ENCODE data around the gene TMEM9B.
"Not testable (repeated sequence)": the region's sequence is repeated elsewhere in the genome, so short reads cannot be mapped to it uniquely, and the experiment has no call there.

Gene TMEM9B
- total RNA-seq = 27.3 to 66.5 reads per million in 2 donors

- DNase-seq = peak; percentile 54
Measured at GRCh38 chr11:8964324-8965320, at the start of gene TMEM9B. TMEM9B (minus strand) TSS chr11:8964442; CDS start chr11:8964313, 129 bp downstream.

DNA sequence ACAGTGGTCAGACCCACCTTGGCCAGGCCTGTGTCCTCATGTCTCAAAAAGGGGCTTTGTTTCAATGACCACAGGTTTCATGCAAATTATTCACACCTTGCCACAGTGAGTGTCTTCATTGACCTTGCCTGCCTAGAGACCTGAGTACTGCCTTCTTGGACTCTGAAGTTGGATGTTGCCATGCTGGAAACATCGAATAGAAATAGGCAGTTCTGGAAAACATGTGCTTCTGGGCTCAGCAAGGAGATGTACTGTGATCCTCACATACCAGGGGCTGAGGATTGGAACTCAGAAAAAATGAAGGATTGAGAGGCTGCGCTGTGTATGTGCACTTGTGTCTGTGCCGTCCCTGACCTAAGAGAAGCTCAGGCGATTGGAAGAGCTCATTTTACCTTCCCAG is 49.1 kb upstream of the TMEM9B start:
- no peak for DNase-seq

GRCh38 chr11:9009538-9009937 is 45.3 kb upstream of the TMEM9B start:
- not testable (repeated sequence) for DNase-seq

- no peak for DNase-seq
Measured at GRCh38 chr11:9008661-9009060, 44.4 kb upstream of the TMEM9B start.

DNA sequence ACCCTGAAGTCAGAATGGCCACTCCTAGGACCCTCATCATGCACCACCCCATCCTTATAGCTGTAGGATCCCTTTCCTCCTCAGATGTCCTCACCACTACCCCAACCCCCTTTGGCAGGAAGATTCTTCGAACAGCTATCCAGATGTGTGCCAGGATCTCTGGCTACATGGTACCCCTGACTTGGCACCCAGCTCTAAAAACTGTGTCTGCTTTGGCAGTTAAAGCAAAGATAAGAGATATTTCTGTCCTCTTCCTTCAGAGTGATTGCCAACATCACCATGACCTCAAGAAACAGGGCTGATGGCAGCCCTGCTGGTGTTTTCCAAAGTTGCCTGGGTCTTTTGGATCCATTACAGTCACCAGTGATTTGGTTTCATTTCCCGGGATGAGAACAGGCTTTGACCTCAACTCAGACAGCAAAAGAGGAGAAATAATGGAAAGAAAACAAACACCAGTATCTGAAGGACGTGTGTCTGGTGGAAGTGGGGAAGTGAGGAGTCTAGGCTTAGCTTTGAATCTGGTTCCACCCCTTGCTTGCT is 43.8 kb upstream of the TMEM9B start:
- no peak for DNase-seq

DNA sequence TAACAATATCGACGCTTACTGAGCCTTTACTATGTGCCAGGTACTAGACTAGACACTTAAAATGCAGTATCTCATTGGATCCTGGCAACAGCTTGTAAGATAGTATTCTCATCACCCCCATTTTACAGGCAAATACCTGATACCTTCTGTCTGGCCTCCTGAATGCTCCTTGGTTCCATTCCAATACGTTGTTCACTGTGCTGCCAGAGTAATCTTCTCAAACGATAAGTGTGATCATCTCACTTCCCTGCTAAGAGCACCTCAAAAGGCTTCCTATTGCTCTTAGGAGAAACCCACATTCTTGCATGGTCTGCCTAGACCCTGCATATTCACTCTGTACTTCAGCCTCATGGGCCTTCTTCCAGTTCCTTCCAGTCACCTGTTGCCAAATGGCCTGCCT is 40.8 kb upstream of the TMEM9B start:
- no peak for DNase-seq

- peak; percentile 22 for DNase-seq
Measured at GRCh38 chr11:9004183-9004926, 40.1 kb upstream of the TMEM9B start.

GRCh38 chr11:9003573-9004182 is 39.4 kb upstream of the TMEM9B start, which contains the start of gene NRIP3:
NRIP3 (minus strand) TSS chr11:9004001; CDS start chr11:9003935, 66 bp downstream.
- peak; percentile 85 for DNase-seq

DNA sequence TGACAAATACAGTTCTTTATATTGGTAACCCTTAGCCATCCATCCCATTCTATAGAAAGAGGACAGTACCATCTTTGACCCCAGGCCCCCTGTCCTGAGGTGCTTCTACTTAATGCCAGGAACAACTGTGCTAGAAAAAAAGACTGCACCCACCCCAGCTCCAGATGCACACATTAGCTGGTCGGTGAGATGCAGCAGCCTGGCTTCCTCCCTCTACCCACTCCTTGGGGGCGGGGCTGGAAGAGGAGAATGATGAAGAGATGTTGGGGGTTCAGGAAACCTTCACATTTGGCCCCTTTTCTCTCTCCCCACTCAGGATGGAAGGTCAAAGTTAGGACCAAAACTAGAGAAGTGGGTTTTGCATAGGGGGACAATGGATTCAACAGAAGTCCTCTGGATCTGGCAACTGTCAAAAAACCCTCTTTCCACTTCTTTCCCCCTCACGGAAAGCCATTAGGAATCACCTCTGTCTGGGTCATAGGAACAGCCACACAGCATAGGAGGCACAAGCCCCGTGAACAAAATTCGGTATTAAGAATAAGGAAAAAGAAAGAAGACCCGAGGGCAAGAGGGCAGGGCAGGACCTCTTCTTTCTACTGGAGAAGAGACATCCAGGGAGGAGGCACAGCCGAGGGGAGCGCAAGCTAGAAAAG is 38.8 kb upstream of the TMEM9B start:
- no peak for DNase-seq

- no peak for DNase-seq
Measured at GRCh38 chr11:9001736-9002135, 37.5 kb upstream of the TMEM9B start.

GRCh38 chr11:8998017-8998416 is 33.8 kb upstream of the TMEM9B start:
- DNase-seq = no peak

- DNase-seq = no peak
Measured at GRCh38 chr11:8997451-8997850, 33.2 kb upstream of the TMEM9B start.

GRCh38 chr11:8989453-8989852 is 25.2 kb upstream of the TMEM9B start:
- DNase-seq = no peak

DNA sequence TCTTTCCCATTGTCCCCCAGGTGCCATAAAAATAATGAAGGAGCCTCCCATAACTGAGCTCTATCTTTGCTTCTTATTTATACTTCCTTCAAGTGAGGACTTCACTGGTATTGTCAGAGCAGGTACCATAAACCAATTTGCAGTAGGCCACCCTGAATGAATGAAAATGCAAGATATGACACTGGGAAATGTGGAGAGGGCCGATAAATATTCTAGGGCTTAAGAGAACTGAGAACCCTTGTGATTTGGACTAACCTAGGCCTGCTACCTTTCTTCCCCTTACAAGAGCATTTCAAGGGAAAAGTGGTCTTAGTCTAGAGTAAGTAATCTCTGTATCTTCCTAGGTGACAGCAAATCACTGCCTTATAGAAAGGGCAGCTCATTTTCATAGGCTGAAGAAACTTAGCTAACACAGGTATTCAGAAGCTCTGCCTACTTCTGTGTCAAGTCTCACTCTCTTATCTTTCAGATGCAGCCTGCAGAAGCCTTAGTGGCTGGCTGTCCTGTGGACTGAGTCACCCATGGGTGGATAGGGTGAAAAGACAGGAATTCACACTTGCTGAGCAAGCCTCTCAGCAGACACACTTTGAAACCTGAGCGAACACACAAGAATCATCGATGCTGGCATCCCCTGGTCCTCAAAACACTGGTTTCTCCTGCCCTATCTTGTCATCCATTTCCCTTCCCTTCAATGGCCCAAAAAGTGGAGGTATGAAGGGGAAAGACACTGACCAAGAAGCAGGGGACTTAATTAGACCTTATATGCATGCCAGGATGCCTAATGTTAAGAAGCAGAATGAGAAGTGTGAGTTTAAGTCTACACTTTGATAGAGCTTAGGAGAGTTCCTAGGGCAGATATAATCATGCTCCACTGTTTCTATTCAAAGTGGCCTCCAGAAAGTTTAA is 24.3 kb upstream of the TMEM9B start:
- no peak for DNase-seq

- DNase-seq = no peak
Measured at GRCh38 chr11:8987446-8987845, 23.2 kb upstream of the TMEM9B start.

GRCh38 chr11:8986772-8987171 is 22.5 kb upstream of the TMEM9B start:
- DNase-seq = not testable (repeated sequence)

GRCh38 chr11:8985462-8985861 is 21.2 kb upstream of the TMEM9B start:
- DNase-seq = no peak

DNA sequence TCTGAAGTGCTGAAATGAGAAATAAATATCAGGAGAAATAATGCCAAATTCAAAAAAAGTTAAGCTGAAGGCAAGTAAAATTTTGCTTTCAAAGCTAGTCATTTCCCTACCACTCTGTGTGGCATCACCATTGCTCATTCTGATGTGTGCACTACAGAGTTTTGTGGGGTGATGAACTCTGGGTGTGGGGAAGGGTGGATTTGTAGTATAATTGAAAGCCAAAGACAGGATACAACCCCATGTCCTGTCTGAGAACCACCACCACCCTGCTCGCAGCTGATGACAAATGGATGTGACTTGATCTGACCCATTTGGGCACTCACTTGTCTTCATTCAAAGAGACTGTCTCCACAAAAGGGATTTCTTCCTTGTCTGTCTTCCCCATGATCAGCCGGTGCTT is 19.3 kb upstream of the TMEM9B start:
- no peak for DNase-seq

DNA sequence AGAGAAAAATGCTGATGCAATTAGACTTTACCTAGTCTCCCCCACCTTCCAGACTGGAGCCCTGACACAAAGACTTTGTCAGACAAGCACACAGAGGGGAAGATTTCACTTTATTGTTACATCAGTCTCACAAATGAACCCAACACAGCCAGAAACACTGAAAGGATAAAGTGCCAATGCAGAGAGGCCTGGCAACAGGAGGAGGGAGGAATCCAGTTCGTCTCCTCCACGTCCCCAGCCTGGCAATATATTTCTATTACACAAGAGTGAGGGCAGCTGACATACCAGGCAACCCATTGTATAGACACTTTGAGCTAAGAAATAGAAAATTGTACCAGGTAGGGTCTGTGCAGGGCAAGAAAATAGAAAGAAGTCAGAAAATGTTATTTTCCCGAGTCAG is 16.2 kb upstream of the TMEM9B start:
- no peak for DNase-seq

DNA sequence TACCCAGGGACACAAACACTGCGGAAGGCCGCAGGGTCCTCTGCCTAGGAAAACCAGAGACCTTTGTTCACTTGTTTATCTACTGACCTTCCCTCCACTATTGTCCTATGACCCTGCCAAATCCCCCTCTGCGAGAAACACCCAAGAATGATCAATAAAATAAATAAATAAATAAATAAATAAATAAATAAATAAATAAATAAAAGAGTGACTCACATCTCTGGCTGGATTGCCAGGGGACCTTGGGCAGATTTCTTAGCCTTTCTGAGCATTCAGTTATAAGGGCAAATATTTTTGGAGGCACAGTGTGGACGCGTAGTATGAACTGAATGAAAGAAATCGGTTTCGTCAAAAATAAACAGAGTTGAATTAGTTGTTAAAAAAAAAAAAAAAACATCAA is 15.1 kb upstream of the TMEM9B start:
- DNase-seq = not testable (repeated sequence)

- no peak for DNase-seq
Measured at GRCh38 chr11:8973121-8973520, 8.9 kb upstream of the TMEM9B start.
